Measurements from ENCODE around the gene FAM111B.
A peak's percentile ranks its signal among the peaks of the same experiment; 100 is the strongest.
"Not testable (repeated sequence)": the region's sequence is repeated elsewhere in the genome, so short reads cannot be mapped to it uniquely, and the experiment has no call there.

Gene FAM111B

DNA sequence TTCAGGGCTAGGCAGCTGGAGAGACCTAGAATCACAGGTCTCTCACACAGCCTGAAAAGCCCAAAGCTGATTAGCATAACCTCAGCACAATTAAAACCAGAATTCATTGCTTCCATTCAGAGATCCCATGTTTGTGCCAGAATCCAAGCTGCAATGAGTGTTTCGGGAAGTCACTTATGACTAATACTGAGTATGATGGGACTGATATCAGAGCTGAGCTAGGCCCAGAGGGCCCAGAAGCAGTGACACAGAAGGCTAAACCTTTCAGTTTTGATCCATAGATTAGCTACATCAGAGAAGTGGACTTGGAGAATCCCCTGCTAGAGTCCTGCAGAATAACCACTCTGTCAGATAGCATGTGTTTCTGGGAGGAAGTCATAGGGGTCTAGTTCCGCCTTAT, 26.6 kb upstream of the FAM111B start:
- H3K36me3 ChIP-seq (ENCODE audit: control insufficient read depth, insufficient read depth, low read length); H3K27me3 ChIP-seq (ENCODE audit: control insufficient read depth, insufficient read depth, low read length); H3K9me3 ChIP-seq (ENCODE audit: control insufficient read depth, insufficient read depth, low read length); H3K4me1 ChIP-seq (ENCODE audit: control insufficient read depth, insufficient read depth, low read length); H3K27ac ChIP-seq (ENCODE audit: low read length); H3K4me3 ChIP-seq (ENCODE audit: low read length); DNase-seq (ENCODE audit: low read depth, low spot score): not testable (repeated sequence)
- no CpG with 5 or more reads among the region's 2 CpGs for WGBS (ENCODE audit: insufficient coverage, insufficient read length)

DNA sequence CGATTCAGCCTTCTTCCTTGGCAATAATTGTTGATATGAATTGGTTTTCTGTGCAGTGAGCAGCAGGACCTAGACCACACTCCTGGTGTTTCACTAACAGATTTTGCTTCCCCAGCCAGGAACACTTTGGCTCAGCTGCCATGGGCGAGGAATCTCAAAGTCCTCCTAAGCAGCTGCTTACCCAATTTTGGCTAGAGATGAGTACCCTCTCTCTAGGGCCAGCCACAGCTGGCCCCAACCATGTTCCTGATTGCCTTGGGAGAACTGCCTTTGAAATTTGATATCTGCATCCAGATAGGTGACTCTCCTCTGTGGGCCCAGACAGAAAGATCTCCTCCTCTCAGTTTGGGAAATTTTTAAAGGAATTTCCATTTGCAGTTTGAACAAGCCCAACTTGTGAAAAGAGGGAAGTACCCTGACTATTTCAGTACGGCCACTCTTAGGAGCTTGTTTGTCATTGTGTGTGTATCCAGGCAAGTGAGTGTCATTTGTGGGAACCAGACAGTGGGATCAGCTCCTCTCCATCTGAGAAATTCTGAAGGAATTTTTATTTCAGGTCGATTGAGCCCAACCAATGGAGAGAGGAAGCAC, 25.5 kb upstream of the FAM111B start:
- not testable (repeated sequence) for H3K27ac ChIP-seq (ENCODE audit: low read length); H3K27me3 ChIP-seq (ENCODE audit: control insufficient read depth, insufficient read depth, low read length); H3K4me3 ChIP-seq (ENCODE audit: low read length); DNase-seq (ENCODE audit: low read depth, low spot score); H3K36me3 ChIP-seq (ENCODE audit: control insufficient read depth, insufficient read depth, low read length); H3K4me1 ChIP-seq (ENCODE audit: control insufficient read depth, insufficient read depth, low read length); H3K9me3 ChIP-seq (ENCODE audit: control insufficient read depth, insufficient read depth, low read length)
- no CpG with 5 or more reads among the region's 4 CpGs for WGBS (ENCODE audit: insufficient coverage, insufficient read length)

DNA sequence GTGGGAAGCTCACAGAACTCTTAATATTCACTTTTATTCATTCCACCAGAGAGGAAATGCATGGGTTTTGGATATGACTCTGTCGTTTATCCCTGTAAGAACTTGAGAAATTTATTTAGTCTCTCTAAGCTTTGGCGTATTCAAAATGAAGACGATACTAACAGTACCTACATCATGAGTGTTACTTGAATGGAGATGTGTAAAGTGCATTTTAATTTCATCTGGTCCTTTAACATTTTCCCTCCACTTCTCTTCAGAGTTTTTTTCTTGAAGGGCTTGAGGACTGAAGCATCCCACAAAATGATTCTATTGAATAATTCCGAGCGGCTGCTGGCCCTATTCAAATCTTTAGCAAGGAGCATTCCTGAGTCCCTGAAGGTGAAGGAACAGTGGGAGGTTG, 21.0 kb upstream of the FAM111B start, which contains the start of gene GLYATL1B:
Gene GLYATL1B, plus strand, starts transcription at position 301 of the 400 bp plus-strand sequence. Its CDS starts 0 bp downstream, at position 301.
- H3K36me3 ChIP-seq (ENCODE audit: control insufficient read depth, insufficient read depth, low read length); H3K9me3 ChIP-seq (ENCODE audit: control insufficient read depth, insufficient read depth, low read length); H3K4me3 ChIP-seq (ENCODE audit: low read length); H3K27me3 ChIP-seq (ENCODE audit: control insufficient read depth, insufficient read depth, low read length); DNase-seq (ENCODE audit: low read depth, low spot score); H3K4me1 ChIP-seq (ENCODE audit: control insufficient read depth, insufficient read depth, low read length); H3K27ac ChIP-seq (ENCODE audit: low read length): not testable (repeated sequence)
- WGBS (ENCODE audit: insufficient coverage, insufficient read length): no CpG with 5 or more reads among the region's 5 CpGs

DNA sequence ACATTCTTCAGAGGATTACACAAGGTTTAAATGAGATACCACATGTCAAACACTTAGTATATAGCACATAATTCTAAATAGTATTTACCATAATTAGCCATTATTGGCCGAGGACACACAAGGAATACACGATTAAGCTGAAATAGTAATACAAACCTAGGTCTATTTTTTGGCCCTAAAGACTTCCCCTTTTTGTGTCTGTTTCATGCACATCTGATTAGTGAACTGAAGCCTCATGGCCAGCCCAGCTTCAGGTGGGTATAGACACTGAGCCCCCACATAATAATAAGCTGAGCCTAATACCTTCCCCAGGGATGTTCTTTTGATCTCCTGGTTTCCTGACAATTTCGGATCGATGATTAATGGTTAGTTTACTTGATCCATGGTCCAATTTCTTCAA, 18.9 kb upstream of the FAM111B start:
- Histone ChIP-seq H3K4me3 (ENCODE audit: low read length) (no peak overlapping the region), H3K27me3 (ENCODE audit: control insufficient read depth, insufficient read depth, low read length) (no peaks in the 10 kb centered on the region), H3K36me3 (ENCODE audit: control insufficient read depth, insufficient read depth, low read length) (no peaks in the 10 kb centered on the region), H3K9me3 (ENCODE audit: control insufficient read depth, insufficient read depth, low read length) (no peaks in the 10 kb centered on the region), H3K27ac (ENCODE audit: low read length) (no peak overlapping the region), H3K4me1 (ENCODE audit: control insufficient read depth, insufficient read depth, low read length) (no peaks in the 10 kb centered on the region)
- WGBS (ENCODE audit: insufficient coverage, insufficient read length): no CpG with 5 or more reads among the region's 4 CpGs
- DNase-seq (ENCODE audit: low read depth, low spot score): no peak

DNA sequence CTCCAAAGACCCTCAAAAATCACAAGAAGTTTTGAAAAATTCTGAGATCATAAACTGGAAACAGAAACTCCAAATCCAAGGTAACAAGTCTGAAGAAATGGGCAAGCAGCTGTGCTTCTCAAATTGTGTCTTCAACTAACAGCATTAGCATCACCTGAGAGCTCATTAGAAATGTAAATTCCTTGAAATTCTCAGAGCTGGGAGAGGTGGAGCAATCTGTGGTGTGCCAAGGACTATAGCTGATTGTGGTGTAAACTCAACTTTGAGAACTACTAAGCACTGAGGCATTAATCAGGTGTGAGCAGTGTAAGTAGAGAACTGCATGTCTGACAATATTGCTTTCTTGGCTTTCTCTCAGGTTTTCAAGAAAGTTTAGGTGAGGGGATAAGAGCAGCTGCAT, 13.5 kb upstream of the FAM111B start:
- H3K36me3 ChIP-seq (ENCODE audit: control insufficient read depth, insufficient read depth, low read length); H3K27ac ChIP-seq (ENCODE audit: low read length); H3K4me1 ChIP-seq (ENCODE audit: control insufficient read depth, insufficient read depth, low read length); H3K9me3 ChIP-seq (ENCODE audit: control insufficient read depth, insufficient read depth, low read length); H3K27me3 ChIP-seq (ENCODE audit: control insufficient read depth, insufficient read depth, low read length); H3K4me3 ChIP-seq (ENCODE audit: low read length); DNase-seq (ENCODE audit: low read depth, low spot score): not testable (repeated sequence)

DNA sequence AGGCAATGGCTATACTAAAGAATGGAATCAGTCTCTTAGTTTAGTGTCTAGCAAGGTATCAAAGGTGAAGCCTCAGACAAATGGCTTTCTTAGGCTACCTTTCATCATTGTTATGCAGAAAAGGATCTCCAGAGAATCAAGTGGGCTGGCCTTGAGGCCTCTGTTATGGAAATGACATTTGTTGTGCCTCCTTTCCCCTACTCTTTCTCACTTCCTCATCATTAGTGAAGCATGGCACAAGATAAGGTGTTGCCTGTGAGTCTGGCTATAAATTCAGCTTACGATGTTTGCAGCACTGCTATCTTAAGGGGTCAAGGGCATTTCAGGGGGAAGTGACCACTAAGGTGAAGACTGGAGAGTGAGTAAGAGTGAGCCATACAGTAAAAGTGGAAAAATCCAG, 11.8 kb upstream of the FAM111B start:
- DNase-seq (ENCODE audit: low read depth, low spot score); H3K36me3 ChIP-seq (ENCODE audit: control insufficient read depth, insufficient read depth, low read length); H3K9me3 ChIP-seq (ENCODE audit: control insufficient read depth, insufficient read depth, low read length); H3K4me1 ChIP-seq (ENCODE audit: control insufficient read depth, insufficient read depth, low read length); H3K27ac ChIP-seq (ENCODE audit: low read length); H3K27me3 ChIP-seq (ENCODE audit: control insufficient read depth, insufficient read depth, low read length); H3K4me3 ChIP-seq (ENCODE audit: low read length): not testable (repeated sequence)
- WGBS (ENCODE audit: insufficient coverage, insufficient read length): no CpG with 5 or more reads among the region's 1 CpG

DNA sequence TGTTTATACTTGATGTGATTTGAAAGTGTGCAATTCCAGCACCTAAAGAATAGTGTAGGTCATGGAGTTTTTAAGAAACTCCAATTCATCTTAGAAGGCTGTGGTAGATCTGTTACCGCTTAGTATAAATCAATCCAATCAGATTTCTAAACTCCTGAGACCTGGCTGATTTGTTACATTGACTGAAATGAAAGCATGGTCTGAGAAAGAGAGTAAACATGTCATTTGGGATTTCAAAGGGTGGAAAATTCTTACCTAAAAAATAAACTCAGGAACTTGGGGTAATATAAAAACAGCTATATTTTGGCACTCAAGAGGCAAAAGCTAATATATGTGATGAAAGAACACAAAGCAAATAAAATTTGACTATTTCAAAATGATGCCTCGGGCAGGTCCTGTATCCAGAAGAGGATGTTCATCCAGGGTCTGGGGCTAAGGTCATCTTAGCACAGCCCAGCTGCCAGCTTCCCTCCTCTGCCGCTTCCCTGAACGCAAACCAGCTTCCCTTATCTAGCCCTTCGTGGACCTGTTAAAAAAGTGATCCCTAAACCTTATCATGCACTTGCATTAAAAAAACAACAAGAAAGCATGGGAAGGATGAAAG, 11.0 kb upstream of the FAM111B start:
- H3K27ac ChIP-seq (ENCODE audit: low read length); H3K4me3 ChIP-seq (ENCODE audit: low read length); H3K9me3 ChIP-seq (ENCODE audit: control insufficient read depth, insufficient read depth, low read length); DNase-seq (ENCODE audit: low read depth, low spot score); H3K36me3 ChIP-seq (ENCODE audit: control insufficient read depth, insufficient read depth, low read length); H3K4me1 ChIP-seq (ENCODE audit: control insufficient read depth, insufficient read depth, low read length); H3K27me3 ChIP-seq (ENCODE audit: control insufficient read depth, insufficient read depth, low read length): not testable (repeated sequence)
- WGBS (ENCODE audit: insufficient coverage, insufficient read length): no CpG with 5 or more reads among the region's 5 CpGs

DNA sequence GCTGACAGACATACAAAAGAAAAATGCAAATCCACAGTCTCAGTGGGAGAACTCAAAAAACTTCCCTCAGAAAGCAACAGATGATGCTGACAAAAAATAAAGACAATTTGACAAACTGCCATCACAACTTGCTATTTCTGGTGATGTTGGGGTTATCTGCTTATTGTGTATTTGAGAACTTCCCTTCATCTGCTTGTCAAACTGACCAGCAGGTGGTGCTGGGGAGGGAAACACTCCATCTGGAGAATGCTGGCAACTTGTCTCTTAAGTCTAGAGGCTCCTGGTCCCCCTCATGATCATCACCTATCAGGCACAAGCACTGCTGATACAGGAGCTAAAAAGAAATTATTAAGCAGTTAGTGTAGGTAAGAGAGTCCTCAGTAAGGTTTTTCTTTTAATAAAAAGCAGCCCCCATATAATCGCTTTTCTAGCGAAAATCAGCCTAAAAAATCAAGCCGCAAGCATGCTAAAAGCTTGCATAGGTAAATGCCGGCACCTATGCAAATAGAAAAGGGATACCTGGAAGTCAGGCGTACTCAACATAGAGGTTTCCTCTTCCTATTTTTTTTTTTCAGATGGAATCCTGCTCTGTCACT, 9.8 kb upstream of the FAM111B start:
- H3K36me3 ChIP-seq (ENCODE audit: control insufficient read depth, insufficient read depth, low read length): no peaks in the 10 kb centered on the region
- H3K27me3 ChIP-seq (ENCODE audit: control insufficient read depth, insufficient read depth, low read length): no peaks in the 10 kb centered on the region
- peaks cover 3% of the 10 kb centered on the region for H3K4me1 ChIP-seq (ENCODE audit: control insufficient read depth, insufficient read depth, low read length)
- WGBS (ENCODE audit: insufficient coverage, insufficient read length): no CpG with 5 or more reads among the region's 5 CpGs
- no peak overlapping the region for H3K4me3 ChIP-seq (ENCODE audit: low read length)
- no peak overlapping the region for H3K27ac ChIP-seq (ENCODE audit: low read length)
- DNase-seq (ENCODE audit: low read depth, low spot score): no peak
- no peaks in the 10 kb centered on the region for H3K9me3 ChIP-seq (ENCODE audit: control insufficient read depth, insufficient read depth, low read length)

DNA sequence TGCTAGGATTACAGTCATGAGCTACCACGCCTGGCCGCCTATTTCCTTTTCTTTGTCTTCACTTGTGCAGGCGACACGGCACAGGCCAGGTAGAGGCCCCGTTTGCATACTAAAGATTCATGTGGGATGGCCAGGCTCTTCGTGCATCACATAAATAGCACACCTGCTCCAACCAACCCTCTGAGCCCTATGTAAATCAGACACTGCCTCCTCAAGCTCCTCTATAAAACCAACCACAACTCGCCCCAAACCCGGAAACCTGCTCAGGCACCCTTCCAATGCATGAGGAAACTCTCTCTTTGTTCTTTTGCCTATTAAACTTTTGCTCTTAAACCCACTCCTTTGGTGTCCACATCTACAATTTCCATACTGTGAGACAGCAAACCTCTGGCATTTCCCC, 9.1 kb upstream of the FAM111B start:
- not testable (repeated sequence) for DNase-seq (ENCODE audit: low read depth, low spot score); H3K9me3 ChIP-seq (ENCODE audit: control insufficient read depth, insufficient read depth, low read length); H3K27me3 ChIP-seq (ENCODE audit: control insufficient read depth, insufficient read depth, low read length); H3K4me1 ChIP-seq (ENCODE audit: control insufficient read depth, insufficient read depth, low read length); H3K27ac ChIP-seq (ENCODE audit: low read length); H3K36me3 ChIP-seq (ENCODE audit: control insufficient read depth, insufficient read depth, low read length); H3K4me3 ChIP-seq (ENCODE audit: low read length)
- WGBS (ENCODE audit: insufficient coverage, insufficient read length): no CpG with 5 or more reads among the region's 8 CpGs

DNA sequence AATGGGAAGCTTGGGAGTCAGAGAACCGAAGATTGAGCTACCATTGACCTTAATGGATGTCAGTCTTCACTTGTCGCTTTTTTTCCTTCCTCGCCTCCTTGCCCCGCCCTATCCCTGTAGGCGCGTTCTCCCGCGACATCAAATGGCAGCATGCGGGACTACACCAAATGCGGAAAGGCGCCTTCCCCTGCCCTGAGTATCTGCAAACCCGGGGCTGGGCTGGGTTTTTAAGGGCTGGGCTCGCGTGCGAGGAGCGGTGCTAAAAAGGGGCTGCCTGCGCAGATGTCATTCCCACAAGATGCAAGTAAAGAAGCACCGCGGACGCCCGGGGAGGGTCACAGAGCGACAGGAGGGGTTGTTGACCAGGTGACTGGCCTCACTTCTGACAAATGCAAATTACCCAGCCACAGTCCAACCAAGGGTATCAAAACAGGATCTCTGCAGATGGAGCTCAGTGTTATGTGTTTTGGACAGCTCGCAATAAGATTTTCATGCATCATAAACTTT, 4.7 kb upstream of the FAM111B start:
- Histone ChIP-seq H3K27me3 (ENCODE audit: control insufficient read depth, insufficient read depth, low read length) (no peaks in the 10 kb centered on the region; the same call in 1 of the 2 replicates), H3K4me3 (ENCODE audit: low read length) (no peak overlapping the region; the same call in 1 of the 2 replicates), H3K36me3 (ENCODE audit: control insufficient read depth, insufficient read depth, low read length) (no peaks in the 10 kb centered on the region), H3K27ac (ENCODE audit: low read length) (no peak overlapping the region), H3K4me1 (ENCODE audit: control insufficient read depth, insufficient read depth, low read length) (peaks cover 1% of the 10 kb centered on the region; the same call in 1 of the 2 replicates), H3K9me3 (ENCODE audit: control insufficient read depth, insufficient read depth, low read length) (no peaks in the 10 kb centered on the region)
- no CpG with 5 or more reads among the region's 23 CpGs for WGBS (ENCODE audit: insufficient coverage, insufficient read length)
- peak; percentile 47 for DNase-seq (ENCODE audit: low read depth, low spot score)

DNA sequence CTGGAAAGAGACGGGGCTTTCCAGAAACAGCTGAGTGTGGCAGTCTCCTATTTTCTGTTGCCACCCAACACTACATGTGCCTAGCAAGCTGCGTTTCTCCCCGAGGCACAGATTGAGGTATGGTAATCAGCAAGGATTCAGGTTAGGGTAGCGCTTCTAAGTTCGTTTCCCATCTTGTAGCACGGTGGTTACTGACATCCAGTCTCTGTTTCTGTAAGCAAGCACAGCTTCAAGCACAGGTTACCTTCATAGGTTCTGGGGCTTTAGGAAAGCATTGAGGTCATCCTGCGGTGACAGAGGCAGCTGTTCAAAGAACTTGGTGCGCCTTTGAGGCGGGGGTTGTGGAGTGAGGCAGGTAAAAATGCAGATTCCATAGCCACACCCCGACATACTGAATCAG, 684 bp downstream of the FAM111B start:
- H3K27ac ChIP-seq (ENCODE audit: low read length); H3K9me3 ChIP-seq (ENCODE audit: control insufficient read depth, insufficient read depth, low read length); H3K36me3 ChIP-seq (ENCODE audit: control insufficient read depth, insufficient read depth, low read length); DNase-seq (ENCODE audit: low read depth, low spot score); H3K27me3 ChIP-seq (ENCODE audit: control insufficient read depth, insufficient read depth, low read length); H3K4me1 ChIP-seq (ENCODE audit: control insufficient read depth, insufficient read depth, low read length): not testable (repeated sequence)
- WGBS (ENCODE audit: insufficient coverage, insufficient read length): no CpG with 5 or more reads among the region's 10 CpGs
- peak overlapping the region; percentile 28; the same call in 1 of the 2 replicates for H3K4me3 ChIP-seq (ENCODE audit: low read length)

Measured in iPS DF 6.9 (cell line).